ENCODE measurements around the gene CCDC40.

- TF ChIP-seq, protein P1, sequence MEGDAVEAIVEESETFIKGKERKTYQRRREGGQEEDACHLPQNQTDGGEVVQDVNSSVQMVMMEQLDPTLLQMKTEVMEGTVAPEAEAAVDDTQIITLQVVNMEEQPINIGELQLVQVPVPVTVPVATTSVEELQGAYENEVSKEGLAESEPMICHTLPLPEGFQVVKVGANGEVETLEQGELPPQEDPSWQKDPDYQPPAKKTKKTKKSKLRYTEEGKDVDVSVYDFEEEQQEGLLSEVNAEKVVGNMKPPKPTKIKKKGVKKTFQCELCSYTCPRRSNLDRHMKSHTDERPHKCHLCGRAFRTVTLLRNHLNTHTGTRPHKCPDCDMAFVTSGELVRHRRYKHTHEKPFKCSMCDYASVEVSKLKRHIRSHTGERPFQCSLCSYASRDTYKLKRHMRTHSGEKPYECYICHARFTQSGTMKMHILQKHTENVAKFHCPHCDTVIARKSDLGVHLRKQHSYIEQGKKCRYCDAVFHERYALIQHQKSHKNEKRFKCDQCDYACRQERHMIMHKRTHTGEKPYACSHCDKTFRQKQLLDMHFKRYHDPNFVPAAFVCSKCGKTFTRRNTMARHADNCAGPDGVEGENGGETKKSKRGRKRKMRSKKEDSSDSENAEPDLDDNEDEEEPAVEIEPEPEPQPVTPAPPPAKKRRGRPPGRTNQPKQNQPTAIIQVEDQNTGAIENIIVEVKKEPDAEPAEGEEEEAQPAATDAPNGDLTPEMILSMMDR (conservative IDR thresholded peaks at IDR 0.05; ENCODE audit: low read depth, low read length), result no peak
- TF ChIP-seq EZH2phosphoT487 (IDR thresholded peaks at IDR 0.05; ENCODE audit: borderline replicate concordance, low read length), result no peak
These were observed 17.4 kb upstream of the CCDC40 start for GRCh38 chr17:80018917-80019651.
